Mesodermal cell (in vitro differentiated cells): ENCODE results near the gene FHOD3.

Experiments used
- H3K27ac ChIP-seq: 2 replicates; pipeline ENCODE4 v1.7.0; 2013; ENCODE audit warnings: mild to moderate bottlenecking, low read depth, low read length, moderate library complexity; ENCODE audit not compliant: severe bottlenecking
- H3K36me3 ChIP-seq: 2 replicates; pipeline ENCODE4 v1.7.1; 2013; ENCODE audit warnings: mild to moderate bottlenecking, low read length, moderate library complexity; ENCODE audit not compliant: control insufficient read depth, insufficient read depth
- H3K4me1 ChIP-seq: one replicate; pipeline ENCODE4 v1.7.1; 2013; ENCODE audit warnings: mild to moderate bottlenecking, low read length; ENCODE audit not compliant: insufficient read depth, control insufficient read depth, poor library complexity, severe bottlenecking
- H3K4me3 ChIP-seq: 2 replicates; pipeline ENCODE4 v1.7.0; 2013; ENCODE audit warnings: low read length, control low read depth, mild to moderate bottlenecking; ENCODE audit not compliant: insufficient read depth, poor library complexity, severe bottlenecking; ENCODE audit errors: extremely low read depth
- H3K9me3 ChIP-seq: 2 replicates; pipeline ENCODE4 v1.7.1; 2013; ENCODE audit warnings: mild to moderate bottlenecking, low read length, moderate library complexity; ENCODE audit not compliant: control insufficient read depth
- WGBS, 2 experiments: methylation state at CpG; one replicate each; pipeline ENCODE4 v1.1.5; 2013; ENCODE audit warnings: missing lambda C conversion rate in 2 of 2; ENCODE audit not compliant: insufficient coverage in 2 of 2; 5-methylcytosine and 5-hydroxymethylcytosine counted together

Gene FHOD3

DNA sequence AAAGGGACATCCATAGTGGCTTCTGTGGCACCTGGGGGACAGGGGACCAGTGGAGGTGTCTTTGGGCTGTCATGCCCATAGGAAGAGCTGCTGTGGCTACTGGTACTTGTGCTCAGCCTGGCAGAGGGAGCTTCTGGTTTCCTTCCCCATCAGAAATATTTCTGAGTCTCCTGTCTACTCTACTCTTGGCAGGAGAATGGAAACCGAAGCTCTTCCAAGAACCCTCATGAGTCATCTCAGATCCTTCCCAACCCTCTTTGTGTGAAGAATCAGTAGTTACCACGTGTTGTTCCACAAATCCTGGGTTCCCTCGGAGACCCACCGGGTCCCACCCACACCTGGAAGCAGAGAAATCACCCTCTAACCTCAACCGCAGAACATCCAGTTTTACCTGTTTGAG, 234.9 kb downstream of the FHOD3 start:
- Histone ChIP-seq H3K4me3 (no peak overlapping the region), H3K9me3 (no peaks in the 10 kb centered on the region), H3K36me3 (no peaks in the 10 kb centered on the region), H3K4me1 (no peaks in the 10 kb centered on the region), H3K27ac (no peak overlapping the region)
- 92% methylated on average over 2 of the region's 5 CpGs; no CpG with 5 or more reads in 1 of the 2 experiments for WGBS, 2 experiments

DNA sequence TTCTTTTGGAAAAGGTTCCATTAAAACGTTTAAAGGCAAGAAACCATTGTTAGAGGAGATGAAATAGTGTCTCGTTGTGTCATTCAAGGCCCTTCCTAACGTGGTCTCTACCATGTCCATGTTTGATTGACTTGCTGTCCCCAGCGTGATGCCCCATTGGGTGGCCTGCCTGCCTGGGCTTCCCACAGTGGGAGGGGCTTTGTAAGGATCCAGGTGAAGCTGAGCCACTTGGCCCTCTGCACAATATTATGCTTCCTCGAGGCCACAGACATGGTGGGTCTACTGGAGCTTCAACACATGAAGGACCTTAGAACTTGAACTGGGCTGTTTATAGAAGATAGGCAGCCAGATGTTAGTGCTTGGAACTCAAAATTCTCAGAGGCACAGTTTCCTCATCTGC, 235.3 kb downstream of the FHOD3 start:
- H3K9me3 ChIP-seq = no peaks in the 10 kb centered on the region
- WGBS, 2 experiments = 84 to 92% methylated on average over 5 of the region's 5 CpGs
- no peak overlapping the region for H3K27ac ChIP-seq
- no peak overlapping the region for H3K4me3 ChIP-seq
- H3K4me1 ChIP-seq = no peaks in the 10 kb centered on the region
- no peaks in the 10 kb centered on the region for H3K36me3 ChIP-seq

DNA sequence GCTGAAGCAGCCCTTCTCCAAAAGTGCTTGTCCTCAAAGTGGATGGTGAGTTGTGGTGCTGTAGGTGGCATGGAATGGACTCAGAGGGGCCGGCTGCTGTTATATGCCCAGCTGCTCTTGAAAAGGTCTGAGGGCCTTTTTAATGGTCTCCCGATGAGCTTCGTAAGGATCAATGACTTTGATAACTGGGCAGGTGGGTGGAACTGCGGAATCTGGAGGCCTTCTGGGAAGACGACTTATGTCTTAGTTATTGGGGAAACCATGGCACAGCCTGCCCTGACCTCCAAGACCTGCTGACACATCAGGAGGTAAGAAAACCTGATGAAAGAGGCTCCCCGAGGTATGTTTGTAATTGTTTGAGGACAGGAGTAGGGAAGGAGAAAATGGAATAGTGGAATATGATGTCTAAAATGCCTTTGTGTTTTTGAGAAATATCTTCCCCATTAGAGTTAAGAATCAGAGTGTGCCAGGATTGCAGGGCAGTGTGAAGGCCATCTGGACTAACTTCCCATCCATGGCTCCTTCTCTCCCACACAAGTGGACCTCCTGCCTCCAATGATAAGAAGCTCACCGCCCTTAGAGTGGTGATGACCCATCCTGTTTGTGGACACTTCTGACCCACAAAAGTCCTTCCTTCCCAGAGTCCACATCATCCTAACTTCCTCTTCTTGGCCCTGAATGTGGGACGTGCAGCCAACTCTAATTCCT, 236.1 kb downstream of the FHOD3 start:
- no peaks in the 10 kb centered on the region for H3K36me3 ChIP-seq
- no peak overlapping the region for H3K27ac ChIP-seq
- no peaks in the 10 kb centered on the region for H3K4me1 ChIP-seq
- WGBS, 2 experiments = 90 to 96% methylated on average over 7 of the region's 8 CpGs
- H3K4me3 ChIP-seq = no peak overlapping the region
- no peaks in the 10 kb centered on the region for H3K9me3 ChIP-seq

DNA sequence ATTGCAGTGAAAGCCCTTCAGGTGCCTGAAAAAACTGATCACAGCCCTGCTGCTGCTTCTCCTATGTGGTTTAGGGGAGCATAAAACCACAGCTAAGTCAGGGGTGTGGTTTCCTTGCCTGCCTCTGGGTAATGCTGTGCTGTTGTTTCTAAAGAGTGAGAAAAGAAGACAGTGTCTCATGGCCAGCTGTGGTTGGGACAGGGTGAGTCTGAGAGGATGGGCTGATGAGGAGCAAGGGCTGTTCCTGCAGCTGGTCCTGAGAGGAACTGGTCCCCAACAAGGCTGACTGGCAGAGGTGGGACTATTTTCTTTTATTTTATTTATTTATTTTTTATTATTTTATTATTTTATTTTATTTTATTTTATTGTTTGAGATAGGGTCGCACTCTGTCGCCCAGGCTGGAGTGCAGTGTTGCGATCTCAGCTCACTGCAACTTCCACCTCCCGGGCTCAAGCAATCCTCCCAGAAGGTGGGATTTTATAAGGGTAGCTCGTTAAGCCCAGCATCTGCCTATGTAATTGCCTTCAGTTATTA, 236.7 kb downstream of the FHOD3 start:
- Histone ChIP-seq H3K9me3 (no peaks in the 10 kb centered on the region), H3K4me1 (no peaks in the 10 kb centered on the region), H3K4me3 (no peak overlapping the region), H3K36me3 (no peaks in the 10 kb centered on the region), H3K27ac (no peak overlapping the region)
- WGBS, 2 experiments = 60 to 100% methylated on average over 1 to 2 of the region's 5 CpGs

DNA sequence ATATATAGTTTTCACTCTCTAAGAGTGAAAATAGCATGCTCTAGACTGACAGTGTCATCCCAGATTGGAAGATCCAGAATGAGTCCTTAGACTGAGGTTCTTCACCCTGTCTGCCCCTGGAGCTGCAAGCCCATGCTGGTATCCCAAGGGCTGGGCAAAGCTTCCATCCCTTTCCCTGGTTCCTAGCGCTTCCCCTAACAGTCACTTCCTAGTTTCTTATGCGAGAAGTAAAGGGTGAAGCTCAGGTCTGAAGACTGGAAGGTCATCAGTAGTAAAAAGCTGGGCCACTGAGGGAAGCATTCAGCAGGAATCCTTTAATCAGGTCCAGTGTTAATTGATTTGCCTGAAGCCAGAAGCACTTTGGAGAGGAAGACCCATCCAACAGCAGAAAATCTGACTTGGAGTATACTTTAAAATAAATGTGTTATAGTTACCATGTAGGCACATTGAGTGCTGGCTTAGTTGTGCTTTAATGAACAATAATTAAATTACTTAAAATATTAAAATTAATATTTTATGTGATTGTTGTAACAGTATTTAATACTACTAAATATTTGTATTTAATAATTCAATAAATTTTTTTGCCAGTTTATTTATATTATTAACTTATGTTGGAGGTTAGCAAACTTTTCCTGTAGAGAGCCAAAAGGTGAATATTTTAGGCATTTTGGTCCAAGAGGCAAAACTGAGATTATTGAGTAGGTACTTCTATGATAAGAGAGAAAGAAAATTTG, 237.9 kb downstream of the FHOD3 start:
- Histone ChIP-seq H3K36me3 (no peaks in the 10 kb centered on the region), H3K4me3 (no peak overlapping the region), H3K9me3 (no peaks in the 10 kb centered on the region), H3K27ac (no peak overlapping the region), H3K4me1 (no peaks in the 10 kb centered on the region)
- WGBS, 2 experiments = 40 to 85% methylated on average over 1 to 2 of the region's 2 CpGs

DNA sequence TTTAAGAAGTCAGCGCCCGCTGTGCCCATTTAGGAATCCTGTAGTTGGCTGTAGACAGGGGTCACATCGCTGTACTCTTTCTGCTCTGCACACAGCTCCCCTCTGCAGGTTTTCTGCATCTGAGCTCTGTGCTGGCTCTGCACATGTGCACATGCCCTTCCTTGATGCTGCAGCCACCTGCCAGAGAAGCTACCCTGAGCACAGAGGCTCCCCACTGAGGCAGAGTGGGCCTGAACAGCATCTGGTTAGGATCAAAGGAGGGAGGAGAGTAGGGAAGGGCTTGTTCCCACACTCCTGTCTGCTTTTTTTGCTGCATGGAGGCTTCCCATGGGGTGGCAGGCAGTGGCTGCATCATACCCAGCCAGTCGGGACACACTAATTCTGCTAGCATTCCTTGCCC, 238.9 kb downstream of the FHOD3 start:
- no peaks in the 10 kb centered on the region for H3K4me1 ChIP-seq
- H3K4me3 ChIP-seq = no peak overlapping the region
- H3K9me3 ChIP-seq = no peaks in the 10 kb centered on the region
- no peak overlapping the region for H3K27ac ChIP-seq
- 89 to 92% methylated on average over 3 of the region's 4 CpGs for WGBS, 2 experiments
- H3K36me3 ChIP-seq = no peaks in the 10 kb centered on the region

DNA sequence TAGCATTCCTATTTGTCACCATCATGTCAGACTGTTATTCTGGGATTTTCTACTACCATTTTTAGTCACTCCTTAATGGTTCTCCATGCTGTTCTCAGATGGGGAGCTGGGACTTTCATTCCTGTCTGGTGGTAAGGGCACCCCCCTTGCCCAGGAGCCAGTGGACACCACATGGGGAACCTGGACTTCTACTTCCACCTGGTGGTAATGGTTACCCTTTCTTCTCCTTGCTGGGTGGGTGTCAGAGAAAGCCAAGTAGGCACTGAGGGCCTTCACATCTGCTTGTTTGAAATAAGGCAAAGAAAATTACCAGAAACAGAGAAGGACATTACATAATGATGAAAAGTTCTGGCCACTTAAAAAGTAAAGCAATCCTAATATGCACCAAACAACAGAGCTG, 239.8 kb downstream of the FHOD3 start:
- Histone ChIP-seq H3K36me3 (no peaks in the 10 kb centered on the region), H3K27ac (no peak overlapping the region), H3K4me3 (no peak overlapping the region), H3K4me1 (no peaks in the 10 kb centered on the region), H3K9me3 (no peaks in the 10 kb centered on the region)

DNA sequence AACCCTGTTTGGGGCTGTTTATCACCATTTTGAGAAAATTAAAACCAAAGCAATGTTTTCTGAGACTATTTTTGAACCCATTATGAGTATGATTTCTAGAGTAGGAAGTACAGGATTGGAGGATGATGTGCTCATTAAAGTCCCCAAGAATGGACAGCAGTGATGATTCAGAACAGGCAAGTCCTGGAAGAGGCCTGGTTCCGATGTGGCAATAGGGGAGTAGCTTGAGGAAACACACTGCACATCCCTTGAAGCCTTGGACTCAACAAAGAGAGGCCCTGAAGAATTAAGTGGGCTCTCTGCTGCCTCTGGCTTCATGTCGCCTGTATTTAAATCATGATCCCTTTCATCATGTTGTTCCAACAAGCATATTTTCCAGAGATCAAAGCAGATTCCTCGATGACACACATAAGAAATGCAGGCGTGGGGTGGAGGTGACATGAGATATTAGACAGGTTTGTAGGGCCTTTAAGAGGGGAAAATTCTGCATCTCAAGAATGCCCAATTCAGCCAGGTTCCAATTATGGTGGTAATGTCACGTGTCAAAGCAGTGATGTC, 242.2 kb downstream of the FHOD3 start:
- Histone ChIP-seq H3K9me3 (no peaks in the 10 kb centered on the region), H3K4me3 (no peak overlapping the region), H3K27ac (no peak overlapping the region), H3K4me1 (no peaks in the 10 kb centered on the region), H3K36me3 (no peaks in the 10 kb centered on the region)
- 96% methylated on average over 3 to 4 of the region's 5 CpGs for whole genome bisulfite sequencing, 2 experiments

DNA sequence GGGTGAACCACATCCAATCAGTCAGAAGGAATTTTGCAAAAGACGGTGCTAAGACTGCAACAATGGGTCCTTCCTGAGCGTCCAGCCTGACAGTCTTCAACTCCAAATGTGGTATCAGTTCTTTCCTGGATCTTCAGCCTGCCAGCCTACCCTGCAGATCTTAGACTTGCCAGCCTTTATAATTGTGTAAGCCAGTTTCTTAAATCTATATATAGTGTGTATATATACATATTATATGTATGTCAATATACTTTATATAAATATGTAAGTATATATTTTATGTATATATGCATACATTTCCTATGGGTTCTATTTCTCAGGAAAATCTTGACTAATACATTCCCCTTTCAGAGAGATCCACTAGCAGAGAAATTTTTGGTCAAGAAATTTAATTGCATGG, 245.5 kb downstream of the FHOD3 start:
- Histone ChIP-seq H3K4me1 (no peaks in the 10 kb centered on the region), H3K9me3 (no peaks in the 10 kb centered on the region), H3K27ac (no peak overlapping the region), H3K4me3 (no peak overlapping the region), H3K36me3 (no peaks in the 10 kb centered on the region)
- 87 to 100% methylated on average over 2 of the region's 2 CpGs for WGBS, 2 experiments

DNA sequence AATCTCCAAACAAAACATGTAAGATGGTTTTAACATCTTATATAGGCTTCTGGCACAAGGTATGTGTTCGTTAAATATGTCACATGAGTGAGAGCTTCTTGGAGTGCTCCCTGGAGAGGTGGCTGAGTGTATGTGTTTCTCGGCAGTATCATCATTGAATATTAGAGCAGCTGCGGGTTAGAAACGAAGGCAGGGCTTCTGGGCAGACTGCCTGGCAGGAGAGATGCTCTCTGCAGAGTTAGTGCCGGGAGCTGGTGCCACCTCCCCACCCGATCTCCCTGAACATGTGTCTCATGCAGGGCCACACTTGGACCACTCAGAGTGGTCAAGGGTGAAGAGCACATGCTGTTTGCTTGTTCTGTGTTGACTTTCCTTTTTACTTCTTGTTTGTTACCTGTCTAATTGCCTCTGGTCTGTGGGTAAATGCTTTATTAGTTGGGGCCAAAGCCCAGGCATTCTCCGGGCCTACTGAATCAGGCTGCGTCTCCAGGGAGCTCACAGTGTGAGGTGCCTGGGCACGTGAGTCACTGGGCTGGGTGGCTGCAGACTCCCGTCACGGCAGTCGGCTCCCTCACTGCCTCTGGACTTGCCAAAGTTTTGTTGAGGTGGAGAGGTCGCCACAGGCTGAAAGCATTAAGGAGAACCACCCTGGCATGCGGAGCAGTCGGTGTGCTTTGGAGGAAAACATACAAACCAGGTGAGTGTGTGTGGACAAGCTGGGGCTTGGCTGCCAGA, 246.6 kb downstream of the FHOD3 start:
- H3K4me3 ChIP-seq = no peak overlapping the region
- no peaks in the 10 kb centered on the region for H3K36me3 ChIP-seq
- H3K9me3 ChIP-seq = no peaks in the 10 kb centered on the region
- 90 to 95% methylated on average over 11 to 13 of the region's 15 CpGs for WGBS, 2 experiments
- no peaks in the 10 kb centered on the region for H3K4me1 ChIP-seq
- no peak overlapping the region for H3K27ac ChIP-seq
